HepG2 (cell line): ENCODE measurements around the gene FBF1. TPM values are rescaled to one million over a fixed set of nuclear protein-coding genes. Genes with fewer than 3 reads are reported as not detected.
A peak's percentile ranks its signal among the peaks of the same experiment; 100 is the strongest.

Source experiments
- ATRX ChIP-seq: sonication (generic); formaldehyde crosslinking; IDR thresholded peaks from 2 replicates; pipeline ENCODE4 v1.4.0; 2020; ENCODE audit warnings: missing genetic modification reagents, borderline replicate concordance
- IKZF4 ChIP-seq: sonication (generic); formaldehyde crosslinking; IDR thresholded peaks from 2 replicates; pipeline ENCODE4 v1.5.1; 2020; ENCODE audit warnings: borderline replicate concordance, mild to moderate bottlenecking, low read depth, missing genetic modification reagents; ENCODE audit errors: not compliant biosample characterization
- MBNL3 ChIP-seq: fragments of 250-450 bp; sonication (Bioruptor Pico); conservative IDR thresholded peaks from 2 replicates; pipeline ENCODE4 v1.8.0; 2022; ENCODE audit warnings: mild to moderate bottlenecking, inconsistent platforms
- MXD4 ChIP-seq: IDR thresholded peaks from 2 replicates; pipeline ENCODE4 v1.6.1; 2016; ENCODE audit warnings: mild to moderate bottlenecking, missing biosample characterization, missing genetic modification reagents
- NR1H2 ChIP-seq: sonication (generic); formaldehyde crosslinking; IDR thresholded peaks from 2 replicates; pipeline ENCODE4 v1.8.1; 2022; ENCODE audit warnings: low read depth, missing genetic modification reagents, borderline replicate concordance
- RXRA ChIP-seq: sonication (generic); formaldehyde crosslinking; IDR thresholded peaks from 2 replicates; pipeline ENCODE4 v1.5.1; 2020; ENCODE audit warnings: missing genetic modification reagents
- SMARCE1 ChIP-seq: fragments of 450-650 bp; IDR thresholded peaks from 2 replicates; pipeline ENCODE4 v1.6.1; 2017; ENCODE audit warnings: borderline replicate concordance
- ZMAT5 ChIP-seq: sonication (generic); formaldehyde crosslinking; IDR thresholded peaks from 2 replicates; pipeline ENCODE4 v1.5.0; 2020; ENCODE audit warnings: mild to moderate bottlenecking, low read depth, missing genetic modification reagents, borderline replicate concordance
- ZNF18 ChIP-seq: sonication (generic); formaldehyde crosslinking; IDR thresholded peaks from 2 replicates; pipeline ENCODE4 v1.8.0; 2022; ENCODE audit warnings: mild to moderate bottlenecking, missing genetic modification reagents; ENCODE audit not compliant: insufficient replicate concordance
- ZNF232 ChIP-seq: sonication (generic); formaldehyde crosslinking; IDR thresholded peaks from 2 replicates; pipeline ENCODE4 v1.4.0; 2020; ENCODE audit warnings: missing genetic modification reagents, borderline replicate concordance
- polyA plus RNA-seq, 8 experiments: library from polyadenylated mRNA; depleted of rRNA in 3 of 8; stranded (reverse) in 7 of 8; unstranded in 1 of 8; fragments of >200 nt; fragmentation: Illumina TruSeq in 4 of 8; extraction: Trizol in 4 of 8; gene quantifications; 2 replicates each; pipeline versions ENCODE4 v1.2.1 to v1.2.3, GENCODE V29; 2011 to 2016; ENCODE audit warnings: low read depth in 4 of 8, missing spikeins in 1 of 8, mixed read lengths in 1 of 8; ENCODE audit not compliant: insufficient read depth in 1 of 8
- total RNA-seq, 5 experiments: library from RNA; depleted of rRNA; stranded (reverse); fragments of >200 nt; fragmentation: Illumina TruSeq; extraction: Trizol; gene quantifications; 2 replicates each; pipeline ENCODE4 v1.2.3, GENCODE V29; 2016; ENCODE audit warnings: low read depth in 1 of 5
- TF ChIP-seq, protein P1 (sequence below): sonication (generic); formaldehyde crosslinking; IDR thresholded peaks from 2 replicates; pipeline ENCODE4 v1.9.0; 2021; ENCODE audit warnings: missing genetic modification reagents, borderline replicate concordance
- TF ChIP-seq, protein P2 (sequence below): sonication (generic); formaldehyde crosslinking; IDR thresholded peaks from 2 replicates; pipeline ENCODE4 v1.5.1; 2020; ENCODE audit warnings: missing genetic modification reagents, mild to moderate bottlenecking, borderline replicate concordance
- TF ChIP-seq, protein P3 (sequence below): sonication (generic); formaldehyde crosslinking; conservative IDR thresholded peaks from 2 replicates; pipeline ENCODE4 v1.4.0; 2020; ENCODE audit warnings: mild to moderate bottlenecking, missing genetic modification reagents, moderate library complexity

The FBF1 gene
- total and polyA plus RNA-seq, 2 of the 13 experiments (the other 11 are each of a cell fraction or from before 2014, with no cell fraction given): 2.4 to 8.1 TPM

DNA sequence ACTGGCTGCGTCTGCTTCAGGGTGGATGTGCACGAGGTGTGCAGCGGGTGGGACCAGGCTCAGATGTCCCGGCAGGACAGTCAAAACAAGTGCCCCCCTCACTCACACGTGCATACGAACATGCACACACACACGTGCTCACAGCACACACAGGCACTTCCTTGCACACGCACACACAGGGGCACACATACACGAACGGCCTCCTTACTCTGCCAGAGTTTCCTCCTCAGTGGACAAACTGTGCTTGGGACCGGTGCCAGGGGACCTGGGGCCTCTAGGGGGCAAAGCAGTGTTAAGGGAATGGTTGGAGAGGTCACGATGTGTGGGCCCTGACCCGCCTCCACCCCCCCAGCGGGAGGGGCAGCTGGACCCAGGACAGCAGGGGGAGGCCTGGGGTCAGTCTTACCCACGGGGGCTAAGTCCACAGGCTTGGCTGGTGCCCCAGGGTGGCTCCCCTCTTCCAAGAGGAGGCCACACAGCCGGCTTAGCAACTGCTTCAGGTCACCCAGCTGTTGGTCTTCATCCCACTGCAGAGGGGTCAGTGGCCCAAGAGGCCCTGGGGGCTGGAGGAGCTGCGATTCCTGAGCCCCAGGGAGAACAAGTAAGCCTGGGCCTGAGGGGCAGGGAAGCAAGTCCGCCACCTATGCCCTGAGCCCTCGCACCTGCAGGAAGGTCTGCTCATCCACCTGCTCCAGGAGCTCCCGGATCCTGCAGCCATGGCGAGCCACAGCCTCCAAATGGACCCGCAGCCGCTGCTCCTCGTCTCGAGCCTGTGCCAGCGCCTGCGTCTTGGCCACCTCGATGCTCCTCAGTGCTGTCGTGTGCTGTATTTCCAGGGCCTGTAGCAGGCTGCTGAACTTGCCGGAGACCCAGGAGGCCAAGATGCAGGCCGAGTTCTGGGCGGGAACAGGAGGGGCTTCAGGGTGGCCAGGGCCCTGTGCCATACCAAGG is 49.0 kb downstream of the FBF1 start (continued):
- no peak for TF ChIP-seq ATRX (CRISPR knock-in tag)
- TF ChIP-seq, protein P1, sequence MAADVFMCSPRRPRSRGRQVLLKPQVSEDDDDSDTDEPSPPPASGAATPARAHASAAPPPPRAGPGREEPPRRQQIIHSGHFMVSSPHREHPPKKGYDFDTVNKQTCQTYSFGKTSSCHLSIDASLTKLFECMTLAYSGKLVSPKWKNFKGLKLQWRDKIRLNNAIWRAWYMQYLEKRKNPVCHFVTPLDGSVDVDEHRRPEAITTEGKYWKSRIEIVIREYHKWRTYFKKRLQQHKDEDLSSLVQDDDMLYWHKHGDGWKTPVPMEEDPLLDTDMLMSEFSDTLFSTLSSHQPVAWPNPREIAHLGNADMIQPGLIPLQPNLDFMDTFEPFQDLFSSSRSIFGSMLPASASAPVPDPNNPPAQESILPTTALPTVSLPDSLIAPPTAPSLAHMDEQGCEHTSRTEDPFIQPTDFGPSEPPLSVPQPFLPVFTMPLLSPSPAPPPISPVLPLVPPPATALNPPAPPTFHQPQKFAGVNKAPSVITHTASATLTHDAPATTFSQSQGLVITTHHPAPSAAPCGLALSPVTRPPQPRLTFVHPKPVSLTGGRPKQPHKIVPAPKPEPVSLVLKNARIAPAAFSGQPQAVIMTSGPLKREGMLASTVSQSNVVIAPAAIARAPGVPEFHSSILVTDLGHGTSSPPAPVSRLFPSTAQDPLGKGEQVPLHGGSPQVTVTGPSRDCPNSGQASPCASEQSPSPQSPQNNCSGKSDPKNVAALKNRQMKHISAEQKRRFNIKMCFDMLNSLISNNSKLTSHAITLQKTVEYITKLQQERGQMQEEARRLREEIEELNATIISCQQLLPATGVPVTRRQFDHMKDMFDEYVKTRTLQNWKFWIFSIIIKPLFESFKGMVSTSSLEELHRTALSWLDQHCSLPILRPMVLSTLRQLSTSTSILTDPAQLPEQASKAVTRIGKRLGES: no peak; the same call in 1 of the 2 replicates
- TF ChIP-seq, protein P2, sequence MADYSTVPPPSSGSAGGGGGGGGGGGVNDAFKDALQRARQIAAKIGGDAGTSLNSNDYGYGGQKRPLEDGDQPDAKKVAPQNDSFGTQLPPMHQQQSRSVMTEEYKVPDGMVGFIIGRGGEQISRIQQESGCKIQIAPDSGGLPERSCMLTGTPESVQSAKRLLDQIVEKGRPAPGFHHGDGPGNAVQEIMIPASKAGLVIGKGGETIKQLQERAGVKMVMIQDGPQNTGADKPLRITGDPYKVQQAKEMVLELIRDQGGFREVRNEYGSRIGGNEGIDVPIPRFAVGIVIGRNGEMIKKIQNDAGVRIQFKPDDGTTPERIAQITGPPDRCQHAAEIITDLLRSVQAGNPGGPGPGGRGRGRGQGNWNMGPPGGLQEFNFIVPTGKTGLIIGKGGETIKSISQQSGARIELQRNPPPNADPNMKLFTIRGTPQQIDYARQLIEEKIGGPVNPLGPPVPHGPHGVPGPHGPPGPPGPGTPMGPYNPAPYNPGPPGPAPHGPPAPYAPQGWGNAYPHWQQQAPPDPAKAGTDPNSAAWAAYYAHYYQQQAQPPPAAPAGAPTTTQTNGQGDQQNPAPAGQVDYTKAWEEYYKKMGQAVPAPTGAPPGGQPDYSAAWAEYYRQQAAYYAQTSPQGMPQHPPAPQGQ (CRISPR knock-in tag): 0 out of 2 replicates have a peak, but pooled peaks have one; percentile 47
- no peak for TF ChIP-seq IKZF4 (CRISPR knock-in tag)
- peak; percentile 91 for TF ChIP-seq RXRA (CRISPR knock-in tag)
- no peak for TF ChIP-seq SMARCE1
- TF ChIP-seq, protein P3, sequence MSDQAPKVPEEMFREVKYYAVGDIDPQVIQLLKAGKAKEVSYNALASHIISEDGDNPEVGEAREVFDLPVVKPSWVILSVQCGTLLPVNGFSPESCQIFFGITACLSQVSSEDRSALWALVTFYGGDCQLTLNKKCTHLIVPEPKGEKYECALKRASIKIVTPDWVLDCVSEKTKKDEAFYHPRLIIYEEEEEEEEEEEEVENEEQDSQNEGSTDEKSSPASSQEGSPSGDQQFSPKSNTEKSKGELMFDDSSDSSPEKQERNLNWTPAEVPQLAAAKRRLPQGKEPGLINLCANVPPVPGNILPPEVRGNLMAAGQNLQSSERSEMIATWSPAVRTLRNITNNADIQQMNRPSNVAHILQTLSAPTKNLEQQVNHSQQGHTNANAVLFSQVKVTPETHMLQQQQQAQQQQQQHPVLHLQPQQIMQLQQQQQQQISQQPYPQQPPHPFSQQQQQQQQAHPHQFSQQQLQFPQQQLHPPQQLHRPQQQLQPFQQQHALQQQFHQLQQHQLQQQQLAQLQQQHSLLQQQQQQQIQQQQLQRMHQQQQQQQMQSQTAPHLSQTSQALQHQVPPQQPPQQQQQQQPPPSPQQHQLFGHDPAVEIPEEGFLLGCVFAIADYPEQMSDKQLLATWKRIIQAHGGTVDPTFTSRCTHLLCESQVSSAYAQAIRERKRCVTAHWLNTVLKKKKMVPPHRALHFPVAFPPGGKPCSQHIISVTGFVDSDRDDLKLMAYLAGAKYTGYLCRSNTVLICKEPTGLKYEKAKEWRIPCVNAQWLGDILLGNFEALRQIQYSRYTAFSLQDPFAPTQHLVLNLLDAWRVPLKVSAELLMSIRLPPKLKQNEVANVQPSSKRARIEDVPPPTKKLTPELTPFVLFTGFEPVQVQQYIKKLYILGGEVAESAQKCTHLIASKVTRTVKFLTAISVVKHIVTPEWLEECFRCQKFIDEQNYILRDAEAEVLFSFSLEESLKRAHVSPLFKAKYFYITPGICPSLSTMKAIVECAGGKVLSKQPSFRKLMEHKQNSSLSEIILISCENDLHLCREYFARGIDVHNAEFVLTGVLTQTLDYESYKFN (CRISPR knock-in tag): peak; percentile 92
- TF ChIP-seq ZMAT5 (CRISPR knock-in tag): no peak
- no peak for TF ChIP-seq MBNL3
- peak; percentile 77 for TF ChIP-seq ZNF232
- no peak for TF ChIP-seq NR1H2 (CRISPR knock-in tag)
- peak; percentile 73 for TF ChIP-seq MXD4
- TF ChIP-seq ZNF18 (CRISPR knock-in tag): no peak
